ENCODE data around the gene FRMD4B. TPM values are rescaled to one million over a fixed set of nuclear protein-coding genes. Genes with fewer than 3 reads are reported as not detected.

Gene FRMD4B
- polyA plus RNA-seq, 3 donors, result 13.2 to 21.0 (median 19.6) TPM

DNA sequence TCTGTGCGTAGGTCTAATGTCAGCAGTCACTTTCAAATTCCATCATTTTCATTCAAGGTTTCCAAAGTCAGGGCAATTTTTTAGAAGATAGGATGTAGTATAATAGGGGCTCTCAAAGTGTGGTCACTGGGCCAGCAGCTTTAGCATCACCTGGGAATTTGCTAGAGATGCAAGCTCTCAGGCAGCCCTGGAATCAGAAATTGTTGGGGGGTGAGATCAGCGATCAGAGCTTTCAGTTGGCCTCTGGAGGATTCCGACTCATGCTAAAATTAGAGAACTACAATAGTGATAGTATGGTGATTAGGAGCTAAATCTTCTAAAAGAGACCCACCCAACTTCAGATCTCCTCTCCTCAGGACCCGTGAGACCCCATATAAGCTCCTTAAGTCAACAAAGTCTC lies 2.4 kb upstream of the FRMD4B start:
- Histone ChIP-seq H3K79me2 (ENCODE audit: insufficient read depth, low read length) (no peaks in the 10 kb centered on the region), H3K4me2 (replicated peaks; ENCODE audit: extremely low read depth, low read length, poor library complexity, severe bottlenecking) (no peak overlapping the region), H3K9me3 (replicated peaks in 1 of 2; ENCODE audit: control insufficient read depth in 1 of 2, insufficient read depth in 1 of 2, low read length in 2 of 2) (peaks cover 0 to 3% of the 10 kb centered on the region in 2 donors), H3K9ac (ENCODE audit: insufficient read depth, low read length, poor library complexity, severe bottlenecking) (no peak overlapping the region), H2AFZ (ENCODE audit: insufficient read depth, low read depth, low read length, poor library complexity, severe bottlenecking) (no peak overlapping the region), H3K36me3 (replicated peaks in 1 of 2; ENCODE audit: control insufficient read depth in 1 of 2, insufficient read depth in 2 of 2, low read length in 2 of 2) (no peaks in the 10 kb centered on the region), H4K20me1 (ENCODE audit: insufficient read depth, low read length) (peaks cover 7% of the 10 kb centered on the region), H3K27me3 (ENCODE audit: control insufficient read depth in 2 of 2, insufficient read depth in 2 of 2, low read length in 2 of 2) (peaks cover 17 to 18% of the 10 kb centered on the region in 2 donors), H3K27ac (ENCODE audit: low read depth in 1 of 2, low read length in 2 of 2) (no peak overlapping the region), H3K4me1 (ENCODE audit: control insufficient read depth in 1 of 2, insufficient read depth in 2 of 2, low read length in 2 of 2) (peaks cover 38 to 46% of the 10 kb centered on the region in 2 donors), H3K4me3 (replicated peaks in 1 of 3; ENCODE audit: low read depth in 2 of 3, low read length in 3 of 3) (no peak overlapping the region)
- intact Hi-C loops (cut with micrococcal nuclease), result no loop called here
- H3K27ac Mint-ChIP-seq, result no peak overlapping the region
- no CpG with 5 or more reads among the region's 4 CpGs for WGBS (ENCODE audit: insufficient coverage)
- no peak overlapping the region for H3K4me3 Mint-ChIP-seq
- H3K4me1 Mint-ChIP-seq, result peaks cover 45% of the 10 kb centered on the region
- DNase-seq, result no peak
- peaks cover 0 to 5% (median 0%) of the 10 kb centered on the region in 7 donors for H3K9me3 Mint-ChIP-seq
- TF ChIP-seq, protein P1, sequence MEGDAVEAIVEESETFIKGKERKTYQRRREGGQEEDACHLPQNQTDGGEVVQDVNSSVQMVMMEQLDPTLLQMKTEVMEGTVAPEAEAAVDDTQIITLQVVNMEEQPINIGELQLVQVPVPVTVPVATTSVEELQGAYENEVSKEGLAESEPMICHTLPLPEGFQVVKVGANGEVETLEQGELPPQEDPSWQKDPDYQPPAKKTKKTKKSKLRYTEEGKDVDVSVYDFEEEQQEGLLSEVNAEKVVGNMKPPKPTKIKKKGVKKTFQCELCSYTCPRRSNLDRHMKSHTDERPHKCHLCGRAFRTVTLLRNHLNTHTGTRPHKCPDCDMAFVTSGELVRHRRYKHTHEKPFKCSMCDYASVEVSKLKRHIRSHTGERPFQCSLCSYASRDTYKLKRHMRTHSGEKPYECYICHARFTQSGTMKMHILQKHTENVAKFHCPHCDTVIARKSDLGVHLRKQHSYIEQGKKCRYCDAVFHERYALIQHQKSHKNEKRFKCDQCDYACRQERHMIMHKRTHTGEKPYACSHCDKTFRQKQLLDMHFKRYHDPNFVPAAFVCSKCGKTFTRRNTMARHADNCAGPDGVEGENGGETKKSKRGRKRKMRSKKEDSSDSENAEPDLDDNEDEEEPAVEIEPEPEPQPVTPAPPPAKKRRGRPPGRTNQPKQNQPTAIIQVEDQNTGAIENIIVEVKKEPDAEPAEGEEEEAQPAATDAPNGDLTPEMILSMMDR (IDR thresholded peaks at IDR 0.05), result no peak
- peaks cover 7 to 10% of the 10 kb centered on the region in 2 donors for H3K36me3 Mint-ChIP-seq
- peaks cover 19 to 32% (median 28%) of the 10 kb centered on the region in 3 donors for H3K27me3 Mint-ChIP-seq (ENCODE audit: low read depth in 3 of 3)

DNA sequence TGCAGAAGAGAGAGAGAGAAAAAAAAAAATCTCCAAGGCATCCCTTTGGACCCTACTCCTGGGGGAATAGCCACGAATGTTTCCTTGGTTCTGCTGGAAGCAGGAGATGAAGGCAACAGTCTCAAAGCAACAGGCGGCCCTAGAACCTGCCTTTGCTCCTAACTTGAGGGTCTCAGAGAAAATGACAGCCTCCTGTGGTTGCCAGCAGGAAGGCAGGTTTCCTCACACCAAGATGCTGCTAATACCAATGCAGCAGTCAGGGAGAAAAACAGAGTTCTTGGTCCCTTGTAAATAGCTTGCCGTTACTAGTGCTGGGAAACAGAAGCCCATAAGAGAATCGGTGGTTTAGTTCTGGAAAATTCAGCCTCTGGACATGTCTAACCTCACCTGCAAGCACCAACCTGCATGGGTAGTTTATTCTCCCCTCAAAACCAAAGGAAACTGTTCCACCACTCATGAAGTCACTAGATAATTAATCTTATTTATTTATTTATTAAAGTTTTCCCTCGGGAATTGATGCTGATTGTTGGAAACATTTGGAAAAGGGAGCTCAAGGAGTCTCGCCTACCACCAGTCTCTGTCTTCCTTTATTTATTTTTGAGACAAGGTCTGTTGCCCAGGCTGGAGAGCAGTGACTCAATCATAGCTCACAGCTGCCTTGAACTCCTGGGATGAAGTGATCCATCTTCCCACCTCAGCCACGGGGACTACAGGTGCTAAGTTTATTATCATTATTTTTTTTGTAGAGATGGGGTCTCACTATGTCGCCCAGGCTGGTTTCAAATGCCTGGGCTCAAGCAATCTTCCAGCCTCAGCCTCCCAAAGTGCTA lies 883 bp upstream of the FRMD4B start:
- Histone ChIP-seq H3K9ac (ENCODE audit: insufficient read depth, low read length, poor library complexity, severe bottlenecking) (no peak overlapping the region), H3K27me3 (ENCODE audit: control insufficient read depth in 2 of 2, insufficient read depth in 2 of 2, low read length in 2 of 2) (peaks cover 17 to 18% of the 10 kb centered on the region in 2 donors), H2AFZ (ENCODE audit: insufficient read depth, low read depth, low read length, poor library complexity, severe bottlenecking) (no peak overlapping the region), H4K20me1 (ENCODE audit: insufficient read depth, low read length) (peaks cover 7% of the 10 kb centered on the region), H3K27ac (ENCODE audit: low read depth in 1 of 2, low read length in 2 of 2) (no peak overlapping the region), H3K79me2 (ENCODE audit: insufficient read depth, low read length) (no peaks in the 10 kb centered on the region), H3K4me1 (ENCODE audit: control insufficient read depth in 1 of 2, insufficient read depth in 2 of 2, low read length in 2 of 2) (peaks cover 38 to 46% of the 10 kb centered on the region in 2 donors), H3K4me2 (replicated peaks; ENCODE audit: extremely low read depth, low read length, poor library complexity, severe bottlenecking) (peak overlapping the region; percentile 88), H3K4me3 (replicated peaks in 1 of 3; ENCODE audit: low read depth in 2 of 3, low read length in 3 of 3) (peak overlapping the region in 1 of 3 experiments; percentile 76), H3K36me3 (replicated peaks in 1 of 2; ENCODE audit: control insufficient read depth in 1 of 2, insufficient read depth in 2 of 2, low read length in 2 of 2) (no peaks in the 10 kb centered on the region), H3K9me3 (replicated peaks in 1 of 2; ENCODE audit: control insufficient read depth in 1 of 2, insufficient read depth in 1 of 2, low read length in 2 of 2) (peaks cover 0 to 3% of the 10 kb centered on the region in 2 donors)
- peaks cover 45% of the 10 kb centered on the region for H3K4me1 Mint-ChIP-seq
- TF ChIP-seq, protein P1 (IDR thresholded peaks at IDR 0.05), result no peak
- no peak for DNase-seq
- intact Hi-C loops (cut with micrococcal nuclease), result no loop called here
- H3K4me3 Mint-ChIP-seq, result peak overlapping the region; percentile 73 to 89
- 0% methylated on average over 1 of the region's 8 CpGs for WGBS (ENCODE audit: insufficient coverage)
- H3K27ac Mint-ChIP-seq, result peak overlapping the region in 1 of 7 donors; percentile 46
- peaks cover 0 to 2% (median 0%) of the 10 kb centered on the region in 7 donors for H3K9me3 Mint-ChIP-seq
- peaks cover 20 to 32% (median 25%) of the 10 kb centered on the region in 3 donors for H3K27me3 Mint-ChIP-seq (ENCODE audit: low read depth in 3 of 3)
- peaks cover 7 to 10% of the 10 kb centered on the region in 2 donors for H3K36me3 Mint-ChIP-seq
